Measurements from ENCODE around the gene CSK.

The CSK gene

DNA sequence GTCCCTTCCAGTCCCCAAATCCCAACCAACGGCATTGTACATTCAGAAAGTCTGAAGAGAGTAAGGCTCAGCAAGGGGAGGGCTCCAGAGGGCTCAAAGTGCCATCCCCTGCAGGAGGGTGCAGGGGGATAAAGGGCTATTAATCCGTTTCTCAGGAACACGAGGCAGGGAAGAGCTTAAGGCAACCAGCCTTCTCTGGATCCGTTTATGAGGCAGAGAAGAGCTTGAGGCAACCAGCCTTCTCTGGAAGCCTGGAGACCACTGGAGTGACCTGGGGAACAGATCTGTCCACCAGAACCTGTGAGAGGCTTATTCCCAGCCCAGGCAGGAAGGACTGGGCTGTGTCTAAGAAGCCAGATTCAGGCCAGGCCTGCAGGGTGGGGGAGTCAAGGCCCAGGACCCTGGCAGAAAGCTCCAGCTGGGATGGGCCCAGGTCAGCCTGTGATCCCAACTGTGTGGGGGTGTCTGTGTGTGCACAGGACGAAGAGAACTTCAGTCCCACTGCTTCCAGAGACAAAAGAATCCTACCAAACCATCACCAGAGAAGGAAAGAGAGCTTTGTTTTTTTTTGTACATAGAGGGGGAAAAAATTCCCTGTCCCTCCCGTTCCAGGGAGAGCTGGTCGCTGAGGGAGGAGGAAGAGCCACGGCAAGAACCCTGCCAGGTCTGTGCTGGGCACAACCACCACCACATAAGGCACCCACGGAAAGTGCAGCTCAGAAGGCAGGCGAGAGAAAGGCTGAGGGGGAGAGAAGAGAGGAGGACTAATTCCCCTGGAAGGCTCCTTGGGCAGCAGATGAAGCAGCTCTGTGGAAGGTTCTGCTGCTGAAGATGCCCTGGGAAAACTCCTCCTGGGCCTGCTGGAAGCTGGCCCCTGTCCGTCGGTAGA lies 62.7 kb downstream of the CSK start:
- DNase-seq: no peak

DNA sequence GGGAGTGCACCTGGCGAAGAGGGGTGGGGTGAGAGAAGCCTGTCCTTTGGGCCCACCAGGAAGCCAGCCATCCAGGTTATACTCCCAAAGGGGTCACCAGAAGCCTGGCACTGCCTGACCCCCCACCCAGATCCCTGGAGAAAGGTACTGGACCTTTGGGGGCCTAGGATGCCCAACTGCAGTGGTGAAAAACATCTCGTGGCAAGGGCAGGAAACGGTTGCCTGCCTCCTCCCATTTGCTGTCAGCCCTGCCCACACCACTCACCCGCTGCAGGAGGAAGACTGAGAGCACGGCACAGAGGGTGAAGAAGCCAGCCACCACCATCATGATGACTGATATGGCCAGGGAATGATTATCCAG lies 63.3 kb downstream of the CSK start:
- peak; percentile 8 to 56 (median 30) for DNase-seq

- peak in 1 of 6 experiments; percentile 49 for DNase-seq
These were observed 63.7 kb downstream of the CSK start for GRCh38 chr15:74845581-74845980.

- DNase-seq: no peak
These were observed 65.6 kb downstream of the CSK start for GRCh38 chr15:74847432-74847831.

- no peak for DNase-seq
These were observed 68.5 kb downstream of the CSK start for GRCh38 chr15:74850393-74850792.

GRCh38 chr15:74851960-74852359 lies 70.1 kb downstream of the CSK start:
- DNase-seq: no peak
